SH-SY5Y (cell line): ENCODE measurements around the gene RHOF.

Experiments used
- GATA2 ChIP-seq: IDR thresholded peaks from 2 replicates; pipeline ENCODE4 v1.6.1; 2011; ENCODE audit warnings: mild to moderate bottlenecking, low read depth, low read length
- GATA3 ChIP-seq: IDR thresholded peaks from 2 replicates; pipeline ENCODE4 v1.6.1; 2011; ENCODE audit warnings: low read depth, mild to moderate bottlenecking, low read length, moderate library complexity

- no peak for TF ChIP-seq GATA2
- no peak for TF ChIP-seq GATA3
Measured at GRCh38 chr12:121750507-121750955, 43.0 kb downstream of the RHOF start.
